ENCODE data around the gene PARP11. TPM values are rescaled to one million over a fixed set of nuclear protein-coding genes. Genes with fewer than 3 reads are reported as not detected.

The PARP11 gene
- total RNA-seq, 1 experiment from 2014 or later = 5.2 TPM

DNA sequence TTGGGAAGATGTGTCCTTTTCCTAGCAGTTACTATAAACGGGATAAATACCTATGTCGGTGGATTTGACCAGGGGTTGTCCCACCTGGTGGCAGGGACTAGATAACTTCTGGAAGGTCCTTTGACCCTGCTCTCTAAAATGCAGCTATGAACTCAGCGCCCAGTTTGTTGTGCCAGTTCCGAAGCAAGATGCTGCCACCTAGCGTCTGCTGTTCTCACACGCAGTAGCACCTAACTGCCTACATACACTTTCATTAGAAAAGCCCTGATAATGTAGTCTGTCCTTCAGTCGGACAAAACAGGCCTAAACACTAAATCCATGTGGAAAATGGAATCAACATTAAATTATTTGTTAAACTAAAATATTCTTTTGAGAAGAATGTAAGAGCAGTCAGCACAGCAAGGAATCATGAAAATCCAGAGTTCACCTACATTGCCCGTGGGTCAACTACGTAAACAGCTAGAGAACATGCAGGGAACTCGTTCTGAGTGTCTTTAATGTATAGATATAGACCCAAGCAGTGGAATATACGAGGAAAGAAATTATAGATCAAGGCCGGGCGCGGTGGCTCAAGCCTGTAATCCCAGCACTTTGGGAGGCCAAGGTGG is 69.2 kb downstream of the PARP11 start:
- Mint-ChIP-seq H3K27ac (ENCODE audit: unreplicated experiment) (no peak overlapping the region), H3K4me3 (ENCODE audit: low read depth, unreplicated experiment) (no peak overlapping the region), H3K4me1 (ENCODE audit: low read depth, unreplicated experiment) (no peaks in the 10 kb centered on the region), H3K27me3 (ENCODE audit: unreplicated experiment) (no peaks in the 10 kb centered on the region), H3K36me3 (ENCODE audit: insufficient read depth, unreplicated experiment) (no peaks in the 10 kb centered on the region), H3K9me3 (ENCODE audit: low read depth, unreplicated experiment) (no peaks in the 10 kb centered on the region)
- intact Hi-C loops (cut with micrococcal nuclease; ENCODE audit: unreplicated experiment) = loop anchor here (1.0 kb wide), 1 partner anchor 504 kb away; no protein-coding TSS in a partner anchor
- DNase-seq = peak; percentile 71
- TF ChIP-seq, protein P1, sequence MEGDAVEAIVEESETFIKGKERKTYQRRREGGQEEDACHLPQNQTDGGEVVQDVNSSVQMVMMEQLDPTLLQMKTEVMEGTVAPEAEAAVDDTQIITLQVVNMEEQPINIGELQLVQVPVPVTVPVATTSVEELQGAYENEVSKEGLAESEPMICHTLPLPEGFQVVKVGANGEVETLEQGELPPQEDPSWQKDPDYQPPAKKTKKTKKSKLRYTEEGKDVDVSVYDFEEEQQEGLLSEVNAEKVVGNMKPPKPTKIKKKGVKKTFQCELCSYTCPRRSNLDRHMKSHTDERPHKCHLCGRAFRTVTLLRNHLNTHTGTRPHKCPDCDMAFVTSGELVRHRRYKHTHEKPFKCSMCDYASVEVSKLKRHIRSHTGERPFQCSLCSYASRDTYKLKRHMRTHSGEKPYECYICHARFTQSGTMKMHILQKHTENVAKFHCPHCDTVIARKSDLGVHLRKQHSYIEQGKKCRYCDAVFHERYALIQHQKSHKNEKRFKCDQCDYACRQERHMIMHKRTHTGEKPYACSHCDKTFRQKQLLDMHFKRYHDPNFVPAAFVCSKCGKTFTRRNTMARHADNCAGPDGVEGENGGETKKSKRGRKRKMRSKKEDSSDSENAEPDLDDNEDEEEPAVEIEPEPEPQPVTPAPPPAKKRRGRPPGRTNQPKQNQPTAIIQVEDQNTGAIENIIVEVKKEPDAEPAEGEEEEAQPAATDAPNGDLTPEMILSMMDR (IDR thresholded peaks at IDR 0.05; ENCODE audit: unreplicated experiment) = peak; percentile 52
- CTCF ChIA-PET = interaction anchor here (0.7 to 3.3 kb wide), 7 partner anchors 79 to 529 kb away, joined by 3 to 51 read pairs (median 3); no protein-coding TSS in a partner anchor
- no TSS peak for BruUV-seq (replicated peaks)

DNA sequence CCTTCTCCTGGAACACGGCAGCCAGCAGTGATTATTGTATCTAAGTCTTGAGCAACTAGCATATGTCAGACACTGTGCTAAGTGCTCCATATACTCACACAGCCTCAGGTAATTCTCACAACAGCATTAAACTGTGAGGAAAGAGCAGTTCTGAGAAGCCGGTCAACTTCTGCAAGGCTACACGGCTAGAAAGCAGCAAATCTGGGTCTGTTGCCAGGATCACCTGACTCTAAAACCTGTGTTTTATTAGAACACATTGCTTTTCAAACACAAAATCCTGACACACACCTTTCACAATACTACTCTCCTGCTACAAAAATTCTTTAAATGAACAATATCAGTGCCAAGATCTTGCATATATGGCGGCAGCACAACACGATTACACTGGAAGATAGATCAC is 70.5 kb downstream of the PARP11 start:
- intact Hi-C loops (cut with micrococcal nuclease; ENCODE audit: unreplicated experiment) = no loop called here
- no peaks in the 10 kb centered on the region for H3K9me3 Mint-ChIP-seq (ENCODE audit: low read depth, unreplicated experiment)
- no peaks in the 10 kb centered on the region for H3K4me1 Mint-ChIP-seq (ENCODE audit: low read depth, unreplicated experiment)
- no peak overlapping the region for H3K4me3 Mint-ChIP-seq (ENCODE audit: low read depth, unreplicated experiment)
- no peak for DNase-seq
- H3K27me3 Mint-ChIP-seq (ENCODE audit: unreplicated experiment) = no peaks in the 10 kb centered on the region
- H3K36me3 Mint-ChIP-seq (ENCODE audit: insufficient read depth, unreplicated experiment) = no peaks in the 10 kb centered on the region
- H3K27ac Mint-ChIP-seq (ENCODE audit: unreplicated experiment) = no peak overlapping the region
- TF ChIP-seq, protein P1 (IDR thresholded peaks at IDR 0.05; ENCODE audit: unreplicated experiment) = no peak
- CTCF ChIA-PET = no interaction called here
- BruUV-seq (replicated peaks) = no TSS peak

DNA sequence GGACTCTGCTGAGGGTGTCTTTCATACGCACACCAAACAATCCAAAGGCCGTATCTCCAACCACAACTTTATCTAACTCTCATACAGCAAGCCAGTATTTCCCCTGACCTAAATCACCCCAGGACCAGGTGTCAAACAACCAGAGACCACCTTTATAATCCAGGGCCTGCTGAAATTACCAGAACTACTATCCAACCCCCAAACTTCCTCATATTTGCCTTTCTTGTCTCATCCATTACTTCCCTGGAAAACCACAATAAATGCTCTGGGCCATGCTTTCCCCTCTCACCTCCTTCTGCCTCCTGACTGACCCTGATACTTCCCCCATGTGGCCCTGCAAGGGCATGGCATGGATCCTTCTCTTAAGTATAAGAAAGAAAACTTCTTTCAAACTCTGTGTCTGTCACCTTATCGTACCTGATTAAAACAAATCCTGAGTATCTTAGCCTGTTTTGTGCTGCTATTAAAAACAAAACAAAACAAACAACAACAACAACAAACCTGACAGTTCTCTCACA is 75.6 kb downstream of the PARP11 start:
- no TSS peak for BruUV-seq (replicated peaks)
- no peaks in the 10 kb centered on the region for H3K27me3 Mint-ChIP-seq (ENCODE audit: unreplicated experiment)
- no peak overlapping the region for H3K4me3 Mint-ChIP-seq (ENCODE audit: low read depth, unreplicated experiment)
- H3K27ac Mint-ChIP-seq (ENCODE audit: unreplicated experiment) = no peak overlapping the region
- DNase-seq = peak; percentile 7
- no peaks in the 10 kb centered on the region for H3K9me3 Mint-ChIP-seq (ENCODE audit: low read depth, unreplicated experiment)
- H3K36me3 Mint-ChIP-seq (ENCODE audit: insufficient read depth, unreplicated experiment) = no peaks in the 10 kb centered on the region
- TF ChIP-seq, protein P1 (IDR thresholded peaks at IDR 0.05; ENCODE audit: unreplicated experiment) = no peak
- H3K4me1 Mint-ChIP-seq (ENCODE audit: low read depth, unreplicated experiment) = no peaks in the 10 kb centered on the region
- CTCF ChIA-PET = no interaction called here
- intact Hi-C loops (cut with micrococcal nuclease; ENCODE audit: unreplicated experiment) = no loop called here

DNA sequence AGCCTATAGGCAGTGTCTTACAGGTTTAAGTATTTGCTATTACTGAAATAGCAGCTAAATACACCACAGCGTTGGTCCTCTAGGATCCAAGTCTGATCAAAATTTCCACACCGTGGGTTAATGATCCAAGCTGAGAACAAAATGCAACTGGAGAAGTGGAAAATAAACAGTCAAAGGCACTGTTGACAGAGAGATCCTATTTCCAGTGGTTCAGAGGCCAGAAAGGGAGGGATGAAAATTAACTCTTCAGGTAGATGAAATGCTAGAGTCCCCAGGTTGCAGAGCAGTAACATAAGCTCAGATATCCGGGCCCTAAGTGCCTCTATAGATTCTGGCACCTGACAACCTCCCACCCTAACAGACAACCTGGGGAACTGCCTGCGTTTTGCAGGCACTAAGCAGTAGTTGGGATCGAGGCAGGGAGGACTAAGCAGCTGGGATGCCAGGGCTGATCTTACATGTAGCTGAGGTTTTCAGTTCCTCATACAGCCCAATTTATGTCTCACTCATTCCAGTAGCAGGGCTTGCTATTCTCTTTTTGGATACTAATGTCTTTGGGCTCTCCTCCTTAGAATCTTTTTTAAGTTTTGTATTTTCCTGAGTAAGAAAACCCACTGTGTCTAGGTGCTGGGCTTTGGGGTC is 77.6 kb downstream of the PARP11 start:
- no TSS peak for BruUV-seq (replicated peaks)
- Mint-ChIP-seq H3K36me3 (ENCODE audit: insufficient read depth, unreplicated experiment) (no peaks in the 10 kb centered on the region), H3K9me3 (ENCODE audit: low read depth, unreplicated experiment) (no peaks in the 10 kb centered on the region), H3K4me3 (ENCODE audit: low read depth, unreplicated experiment) (no peak overlapping the region), H3K4me1 (ENCODE audit: low read depth, unreplicated experiment) (no peaks in the 10 kb centered on the region), H3K27me3 (ENCODE audit: unreplicated experiment) (no peaks in the 10 kb centered on the region), H3K27ac (ENCODE audit: unreplicated experiment) (no peak overlapping the region)
- TF ChIP-seq, protein P1 (IDR thresholded peaks at IDR 0.05; ENCODE audit: unreplicated experiment) = no peak
- intact Hi-C loops (cut with micrococcal nuclease; ENCODE audit: unreplicated experiment) = no loop called here
- DNase-seq = no peak
- CTCF ChIA-PET = no interaction called here

All from Calu3 (cell line).